Cerebellar cortex (tissue), 1 donor: Measurements from ENCODE around the gene ZBTB20.

Experiments
- DNase-seq: peaks from one replicate; pipeline ENCODE4 v3.0.0-alpha.2; 2015; ENCODE audit warnings: low spot score

Gene ZBTB20

GRCh38 chr3:114374433-114374990 lies 772.6 kb downstream of the ZBTB20 start:
- peak; percentile 33 for DNase-seq

GRCh38 chr3:114370537-114371174 lies 776.4 kb downstream of the ZBTB20 start:
- DNase-seq = no peak

GRCh38 chr3:114365909-114366308 lies 781.2 kb downstream of the ZBTB20 start:
- no peak for DNase-seq

GRCh38 chr3:114364806-114365654 lies 782.1 kb downstream of the ZBTB20 start:
- DNase-seq = no peak

GRCh38 chr3:114363554-114364202 lies 783.4 kb downstream of the ZBTB20 start:
- DNase-seq = peak; percentile 37

- peak; percentile 58 for DNase-seq
These were observed 784.3 kb downstream of the ZBTB20 start for GRCh38 chr3:114362815-114363214.

- DNase-seq = no peak
These were observed 785.7 kb downstream of the ZBTB20 start for GRCh38 chr3:114361391-114361790.

- no peak for DNase-seq
These were observed 790.6 kb downstream of the ZBTB20 start for GRCh38 chr3:114356525-114356924.

- DNase-seq = no peak
These were observed 791.0 kb downstream of the ZBTB20 start for GRCh38 chr3:114356066-114356465.

GRCh38 chr3:114355653-114356052 lies 791.4 kb downstream of the ZBTB20 start:
- DNase-seq = no peak

- no peak for DNase-seq
These were observed 795.3 kb downstream of the ZBTB20 start for GRCh38 chr3:114351822-114352145.

- DNase-seq = no peak
These were observed 795.8 kb downstream of the ZBTB20 start for GRCh38 chr3:114351123-114351821.

- DNase-seq = no peak
These were observed 796.4 kb downstream of the ZBTB20 start for GRCh38 chr3:114350690-114351089.

- no peak for DNase-seq
These were observed 796.8 kb downstream of the ZBTB20 start for GRCh38 chr3:114350271-114350670.

- no peak for DNase-seq
These were observed 802.6 kb downstream of the ZBTB20 start for GRCh38 chr3:114344492-114344891.

GRCh38 chr3:114338651-114339357 lies 808.3 kb downstream of the ZBTB20 start:
- DNase-seq = no peak

- no peak for DNase-seq
These were observed 810.2 kb downstream of the ZBTB20 start for GRCh38 chr3:114336857-114337256.

- DNase-seq = no peak
These were observed 810.9 kb downstream of the ZBTB20 start for GRCh38 chr3:114336122-114336697.

- no peak for DNase-seq
These were observed 813.2 kb downstream of the ZBTB20 start for GRCh38 chr3:114333923-114334240.

GRCh38 chr3:114333180-114333922 lies 813.7 kb downstream of the ZBTB20 start:
- peak; percentile 18 for DNase-seq
